ENCODE data around the gene GGPS1. TPM values are rescaled to one million over a fixed set of nuclear protein-coding genes. Genes with fewer than 3 reads are reported as not detected.

Gene GGPS1
- total RNA-seq, 4 donors from 2014 or later, result 25.7 to 30.5 (median 28.7) TPM

DNA sequence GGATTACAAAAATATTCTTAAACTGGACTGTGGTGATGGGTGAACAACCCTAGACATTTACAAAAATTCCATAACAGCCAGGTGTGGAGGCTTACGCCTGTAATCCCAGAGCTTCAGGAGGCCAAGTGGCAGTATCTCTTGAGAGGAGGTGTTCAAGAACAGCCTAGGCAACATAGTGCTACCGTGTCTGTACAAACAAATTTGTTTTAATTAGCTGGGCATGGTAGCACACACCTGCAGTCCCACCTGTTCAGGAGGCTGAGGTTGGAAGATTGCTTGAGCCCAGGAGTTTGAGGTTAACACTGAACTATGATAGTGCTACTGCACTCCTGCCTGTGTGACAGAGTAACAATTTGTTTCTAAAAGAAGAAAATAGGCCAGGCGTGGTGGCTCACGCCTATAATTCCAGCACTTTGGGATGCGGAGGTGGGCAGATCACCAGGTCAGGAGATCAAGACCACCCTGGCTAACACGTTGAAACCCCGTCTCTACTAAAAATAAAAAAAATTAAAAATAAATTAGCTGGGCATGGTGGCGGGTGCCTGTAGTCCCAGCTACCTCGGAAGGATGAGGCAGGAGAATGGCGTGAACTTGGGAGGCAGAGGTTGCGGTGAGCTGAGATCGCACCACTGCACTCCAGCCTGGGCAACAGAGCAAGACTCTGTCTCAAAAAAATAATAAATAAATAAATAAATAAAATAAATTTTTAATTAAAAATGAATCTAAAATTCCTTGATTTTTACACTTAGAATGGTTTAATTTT lies 37.4 kb upstream of the GGPS1 start:
- 98% methylated on average over 12 of the region's 12 CpGs for WGBS
- Histone ChIP-seq H3K4me1 (peaks cover 4 to 64% (median 40%) of the 10 kb centered on the region in 4 donors), H3K4me3 (no peak overlapping the region), H3K27ac (replicated peaks in 1 of 4) (no peak overlapping the region), H3K36me3 (no peaks in the 10 kb centered on the region), H3K9me3 (no peaks in the 10 kb centered on the region), H3K27me3 (no peaks in the 10 kb centered on the region)
- intact Hi-C loops (cut with DNase I), result no loop called here
- TF ChIP-seq, protein P1, sequence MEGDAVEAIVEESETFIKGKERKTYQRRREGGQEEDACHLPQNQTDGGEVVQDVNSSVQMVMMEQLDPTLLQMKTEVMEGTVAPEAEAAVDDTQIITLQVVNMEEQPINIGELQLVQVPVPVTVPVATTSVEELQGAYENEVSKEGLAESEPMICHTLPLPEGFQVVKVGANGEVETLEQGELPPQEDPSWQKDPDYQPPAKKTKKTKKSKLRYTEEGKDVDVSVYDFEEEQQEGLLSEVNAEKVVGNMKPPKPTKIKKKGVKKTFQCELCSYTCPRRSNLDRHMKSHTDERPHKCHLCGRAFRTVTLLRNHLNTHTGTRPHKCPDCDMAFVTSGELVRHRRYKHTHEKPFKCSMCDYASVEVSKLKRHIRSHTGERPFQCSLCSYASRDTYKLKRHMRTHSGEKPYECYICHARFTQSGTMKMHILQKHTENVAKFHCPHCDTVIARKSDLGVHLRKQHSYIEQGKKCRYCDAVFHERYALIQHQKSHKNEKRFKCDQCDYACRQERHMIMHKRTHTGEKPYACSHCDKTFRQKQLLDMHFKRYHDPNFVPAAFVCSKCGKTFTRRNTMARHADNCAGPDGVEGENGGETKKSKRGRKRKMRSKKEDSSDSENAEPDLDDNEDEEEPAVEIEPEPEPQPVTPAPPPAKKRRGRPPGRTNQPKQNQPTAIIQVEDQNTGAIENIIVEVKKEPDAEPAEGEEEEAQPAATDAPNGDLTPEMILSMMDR (IDR thresholded peaks at IDR 0.05), result no peak
- TF ChIP-seq POLR2A (IDR thresholded peaks at IDR 0.05; ENCODE audit: low read depth) (no peak), POLR2AphosphoS5 (IDR thresholded peaks at IDR 0.05) (no peak), EP300 (IDR thresholded peaks at IDR 0.05) (no peak)
- no peak for DNase-seq (ENCODE audit: extremely low spot score)

- TF ChIP-seq POLR2A (IDR thresholded peaks at IDR 0.05; ENCODE audit: low read depth) (no peak), POLR2AphosphoS5 (IDR thresholded peaks at IDR 0.05) (no peak), EP300 (IDR thresholded peaks at IDR 0.05) (no peak)
- TF ChIP-seq, protein P1 (IDR thresholded peaks at IDR 0.05), result no peak
- no peaks in the 10 kb centered on the region for H3K36me3 ChIP-seq
- no peak overlapping the region for H3K4me3 ChIP-seq
- H3K27ac ChIP-seq (replicated peaks in 1 of 4), result no peak overlapping the region
- DNase-seq (ENCODE audit: extremely low spot score), result no peak
- 85% methylated on average over 6 of the region's 6 CpGs for WGBS
- no peaks in the 10 kb centered on the region for H3K27me3 ChIP-seq
- no peaks in the 10 kb centered on the region for H3K9me3 ChIP-seq
- peaks cover 4 to 61% (median 38%) of the 10 kb centered on the region in 4 donors for H3K4me1 ChIP-seq
- intact Hi-C loops (cut with DNase I), result no loop called here
Measured at GRCh38 chr1:235291599-235292091, 36.7 kb upstream of the GGPS1 start.

DNA sequence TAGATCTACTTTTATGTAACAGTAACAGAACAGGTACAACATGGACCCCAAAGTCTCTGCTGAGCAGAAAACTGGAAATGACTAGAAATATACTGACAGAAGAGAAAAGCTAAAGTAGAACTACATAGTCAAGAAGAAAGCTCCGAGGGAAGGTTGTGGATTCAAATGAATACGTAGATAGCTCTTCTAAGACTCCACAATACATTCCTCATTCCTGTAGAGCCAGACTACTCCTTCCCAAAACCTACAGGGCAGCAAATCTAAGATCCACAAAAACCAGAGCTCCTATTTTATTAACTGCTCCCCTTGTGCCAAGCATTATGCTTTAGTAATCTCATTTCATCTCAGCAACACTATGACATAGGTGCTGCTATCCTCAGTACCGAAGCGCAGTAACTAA lies 35.6 kb upstream of the GGPS1 start:
- Histone ChIP-seq H3K9me3 (no peaks in the 10 kb centered on the region), H3K27ac (replicated peaks in 1 of 4) (no peak overlapping the region), H3K4me1 (peaks cover 4 to 52% (median 34%) of the 10 kb centered on the region in 4 donors), H3K27me3 (no peaks in the 10 kb centered on the region), H3K4me3 (no peak overlapping the region), H3K36me3 (no peaks in the 10 kb centered on the region)
- WGBS, result 89% methylated on average over 4 of the region's 4 CpGs
- TF ChIP-seq, protein P1 (IDR thresholded peaks at IDR 0.05), result no peak
- TF ChIP-seq POLR2AphosphoS5 (IDR thresholded peaks at IDR 0.05), result no peak
- TF ChIP-seq EP300 (IDR thresholded peaks at IDR 0.05), result no peak
- TF ChIP-seq POLR2A (IDR thresholded peaks at IDR 0.05; ENCODE audit: low read depth), result no peak
- intact Hi-C loops (cut with DNase I), result no loop called here
- no peak for DNase-seq (ENCODE audit: extremely low spot score)

- no peaks in the 10 kb centered on the region for H3K9me3 ChIP-seq
- TF ChIP-seq EP300 (IDR thresholded peaks at IDR 0.05), result no peak
- TF ChIP-seq POLR2AphosphoS5 (IDR thresholded peaks at IDR 0.05), result no peak
- no peaks in the 10 kb centered on the region for H3K36me3 ChIP-seq
- intact Hi-C loops (cut with DNase I), result no loop called here
- no peak for DNase-seq (ENCODE audit: extremely low spot score)
- peaks cover 4 to 47% (median 32%) of the 10 kb centered on the region in 4 donors for H3K4me1 ChIP-seq
- H3K27me3 ChIP-seq, result no peaks in the 10 kb centered on the region
- H3K4me3 ChIP-seq, result no peak overlapping the region
- no peak overlapping the region for H3K27ac ChIP-seq (replicated peaks in 1 of 4)
Measured at GRCh38 chr1:235293322-235293942, 34.9 kb upstream of the GGPS1 start.

DNA sequence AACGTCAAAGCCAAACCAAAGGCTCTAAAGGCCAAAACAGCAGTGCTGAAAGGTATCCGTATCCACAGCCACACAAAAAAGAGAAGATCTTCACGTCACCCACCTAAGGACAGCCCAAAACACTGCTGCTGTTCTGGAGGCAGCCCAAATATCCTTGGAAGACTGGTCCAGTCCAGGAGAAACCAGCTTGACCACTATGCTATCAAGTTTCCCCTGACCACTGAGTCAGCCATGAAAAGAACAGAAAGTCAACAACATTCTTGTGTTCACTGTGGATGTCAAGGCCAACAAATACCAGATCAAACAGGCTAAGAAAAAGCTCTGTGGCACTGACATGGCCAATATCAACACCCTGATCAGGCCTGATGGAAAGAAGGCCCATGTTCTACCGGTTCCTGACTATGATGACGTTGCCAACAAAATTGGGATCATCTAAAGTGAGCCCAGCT lies 32.4 kb upstream of the GGPS1 start:
- no peaks in the 10 kb centered on the region for H3K9me3 ChIP-seq
- no peak overlapping the region for H3K4me3 ChIP-seq
- TF ChIP-seq EP300 (IDR thresholded peaks at IDR 0.05) (no peak), POLR2A (IDR thresholded peaks at IDR 0.05; ENCODE audit: low read depth) (no peak), POLR2AphosphoS5 (IDR thresholded peaks at IDR 0.05) (no peak)
- TF ChIP-seq, protein P1 (IDR thresholded peaks at IDR 0.05), result no peak
- WGBS, result 90% methylated on average over 5 of the region's 5 CpGs
- no peak overlapping the region for H3K27ac ChIP-seq (replicated peaks in 1 of 4)
- peaks cover 8 to 52% (median 28%) of the 10 kb centered on the region in 4 donors for H3K4me1 ChIP-seq
- no peak for DNase-seq (ENCODE audit: extremely low spot score)
- H3K27me3 ChIP-seq, result no peaks in the 10 kb centered on the region
- no peaks in the 10 kb centered on the region for H3K36me3 ChIP-seq
- intact Hi-C loops (cut with DNase I), result no loop called here

Measured in esophagus muscularis mucosa (tissue), 4 donors.